ENCODE measurements around the gene PREX1. TPM values are rescaled to one million over a fixed set of nuclear protein-coding genes. Genes with fewer than 3 reads are reported as not detected.

The PREX1 gene
- total RNA-seq, 3 donors from 2014 or later, result 53.1 to 84.2 (median 65.1) TPM

DNA sequence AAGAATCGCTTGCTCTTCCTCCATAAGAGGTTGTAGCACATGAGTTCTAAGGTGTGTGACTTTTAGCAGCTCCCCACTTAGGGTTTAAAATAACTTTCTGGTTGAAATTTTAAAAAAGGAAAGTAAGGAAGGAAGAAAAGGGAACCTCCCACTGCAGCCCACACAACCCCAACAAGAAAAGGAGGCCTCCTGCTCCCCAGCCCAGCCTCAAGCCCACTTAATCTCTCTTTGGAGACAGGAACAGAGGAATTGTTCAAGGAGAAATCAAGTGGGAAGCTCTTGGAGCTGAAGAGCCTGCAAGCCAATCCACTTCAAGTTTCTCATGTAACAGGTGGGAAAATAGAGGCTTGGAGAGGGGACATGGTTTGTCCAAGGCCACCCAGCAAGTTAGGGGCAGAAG lies 39.1 kb upstream of the PREX1 start:
- Histone ChIP-seq H3K36me3 (no peaks in the 10 kb centered on the region), H3K27me3 (no peaks in the 10 kb centered on the region), H3K4me1 (no peaks in the 10 kb centered on the region), H3K4me3 (no peak overlapping the region), H3K9me3 (no peaks in the 10 kb centered on the region), H3K27ac (no peak overlapping the region)
- intact Hi-C loops (cut with DNase I; ENCODE audit: low total_unique reads), result no loop called here
- DNase-seq (ENCODE audit: low spot score in 2 of 2), result no peak
- no peak for TF ChIP-seq CTCF (IDR thresholded peaks at IDR 0.05)
- TF ChIP-seq POLR2A (IDR thresholded peaks at IDR 0.05), result no peak
- TF ChIP-seq POLR2AphosphoS5 (IDR thresholded peaks at IDR 0.05), result no peak

DNA sequence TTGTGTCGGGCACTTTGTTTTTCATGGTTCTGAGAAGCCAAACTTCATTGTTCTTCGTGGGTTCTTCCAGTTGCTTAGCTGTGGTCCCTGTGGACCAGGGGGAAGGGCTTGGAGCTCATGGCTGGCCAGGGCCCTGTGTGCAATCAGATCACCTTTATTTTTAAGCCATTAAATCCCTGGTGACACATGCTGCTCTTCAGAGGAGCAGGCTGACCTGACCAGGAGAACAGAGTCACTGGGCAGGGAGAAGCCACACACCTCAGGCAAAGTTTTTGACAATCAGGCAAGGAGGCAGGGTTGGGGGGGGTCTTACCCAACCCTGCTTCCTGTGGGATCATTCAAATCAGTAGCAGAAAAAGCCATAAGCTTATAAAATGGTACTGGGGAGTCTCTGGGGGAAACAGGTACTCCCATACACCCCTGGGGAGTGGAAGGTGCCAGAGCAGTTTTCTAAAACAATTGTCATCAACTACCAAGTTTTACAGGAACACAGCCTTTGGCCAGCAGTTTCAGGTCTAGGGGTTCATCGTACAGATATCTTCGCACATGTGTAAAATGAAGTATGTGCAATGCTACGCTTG lies 37.0 kb upstream of the PREX1 start:
- TF ChIP-seq CTCF (IDR thresholded peaks at IDR 0.05) (no peak), POLR2AphosphoS5 (IDR thresholded peaks at IDR 0.05) (no peak), POLR2A (IDR thresholded peaks at IDR 0.05) (no peak)
- intact Hi-C loops (cut with DNase I; ENCODE audit: low total_unique reads), result no loop called here

DNA sequence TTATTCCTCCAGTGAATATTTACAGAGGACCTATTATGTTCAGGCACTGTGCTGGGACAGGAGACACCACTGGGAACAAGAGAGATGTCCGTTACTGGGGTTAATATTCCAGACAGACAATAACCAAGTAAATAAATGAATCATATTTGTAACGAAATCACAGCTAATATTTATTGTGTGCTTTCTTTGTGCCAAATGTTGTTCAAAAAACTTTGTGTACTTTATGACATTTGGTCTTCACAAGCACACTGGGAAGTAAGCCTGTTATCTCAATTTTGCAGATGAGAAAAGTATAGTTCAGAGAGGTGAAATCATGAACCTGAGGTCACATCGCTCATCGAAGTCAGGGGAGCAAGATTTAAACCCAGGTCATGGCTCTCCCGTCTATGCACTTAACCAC lies 36.5 kb upstream of the PREX1 start:
- no peak for DNase-seq (ENCODE audit: low spot score in 2 of 2)
- no peak overlapping the region for H3K4me3 ChIP-seq

More for the DNA sequence above, 37.0 kb upstream of the PREX1 start:
- no peak overlapping the region for H3K4me3 ChIP-seq
- no peaks in the 10 kb centered on the region for H3K36me3 ChIP-seq
- no peaks in the 10 kb centered on the region for H3K4me1 ChIP-seq
- peak overlapping the region in 1 of 2 donors; percentile 75 for H3K27ac ChIP-seq
- H3K9me3 ChIP-seq, result no peaks in the 10 kb centered on the region
- H3K27me3 ChIP-seq, result no peaks in the 10 kb centered on the region
- no peak for DNase-seq (ENCODE audit: low spot score in 2 of 2)

DNA sequence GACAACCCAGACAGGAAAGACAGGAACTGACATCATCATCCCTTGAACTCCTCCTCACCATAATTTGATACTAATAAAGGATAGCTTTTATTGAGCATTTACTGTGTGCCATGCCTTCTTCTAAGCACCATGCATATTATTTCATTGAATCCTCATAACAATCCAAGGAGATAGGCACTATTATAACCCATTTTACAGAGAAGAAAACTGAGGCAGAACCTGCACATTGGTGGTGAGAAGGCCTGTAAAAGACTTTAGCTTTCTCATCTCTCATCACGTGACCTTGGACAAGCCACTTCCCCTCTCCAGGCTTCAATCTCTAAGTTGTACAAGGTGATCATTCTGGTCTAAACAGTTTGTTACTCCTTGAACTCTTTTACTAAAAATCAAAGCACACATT lies 34.5 kb upstream of the PREX1 start:
- no peak for TF ChIP-seq CTCF (IDR thresholded peaks at IDR 0.05)
- no peak for TF ChIP-seq POLR2AphosphoS5 (IDR thresholded peaks at IDR 0.05)
- no peak for TF ChIP-seq POLR2A (IDR thresholded peaks at IDR 0.05)
- no peak for DNase-seq (ENCODE audit: low spot score in 2 of 2)
- Histone ChIP-seq H3K27me3 (no peaks in the 10 kb centered on the region), H3K27ac (no peak overlapping the region), H3K36me3 (no peaks in the 10 kb centered on the region), H3K4me3 (no peak overlapping the region), H3K9me3 (no peaks in the 10 kb centered on the region), H3K4me1 (no peaks in the 10 kb centered on the region)
- intact Hi-C loops (cut with DNase I; ENCODE audit: low total_unique reads), result no loop called here

More for the DNA sequence above, 36.5 kb upstream of the PREX1 start:
- no peaks in the 10 kb centered on the region for H3K27me3 ChIP-seq
- H3K36me3 ChIP-seq, result no peaks in the 10 kb centered on the region
- no peaks in the 10 kb centered on the region for H3K9me3 ChIP-seq
- H3K4me1 ChIP-seq, result no peaks in the 10 kb centered on the region
- intact Hi-C loops (cut with DNase I; ENCODE audit: low total_unique reads), result no loop called here
- peak overlapping the region in 1 of 2 donors; percentile 75 for H3K27ac ChIP-seq
- no peak for TF ChIP-seq CTCF (IDR thresholded peaks at IDR 0.05)
- no peak for TF ChIP-seq POLR2A (IDR thresholded peaks at IDR 0.05)
- TF ChIP-seq POLR2AphosphoS5 (IDR thresholded peaks at IDR 0.05), result no peak

DNA sequence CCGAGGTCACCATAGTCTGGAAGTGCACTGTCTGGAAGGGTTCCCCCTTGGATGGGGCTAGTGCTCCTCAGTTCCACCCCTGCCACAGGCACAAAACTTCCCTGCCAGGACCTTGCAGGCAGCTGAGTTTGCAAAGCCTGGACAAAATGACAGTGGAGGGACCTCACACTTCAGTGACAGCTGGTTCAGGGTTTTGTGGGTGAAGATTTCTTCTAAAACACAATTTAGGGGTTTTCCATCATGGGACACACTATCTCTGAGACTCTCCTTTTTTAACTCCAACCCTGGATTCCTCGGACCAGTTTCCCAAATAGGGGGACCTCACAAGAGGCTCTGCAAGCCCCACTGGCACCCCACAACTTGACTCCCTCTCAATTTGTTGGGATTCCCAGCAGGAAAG lies 33.6 kb upstream of the PREX1 start:
- Histone ChIP-seq H3K27ac (peak overlapping the region in 1 of 2 donors; percentile 19), H3K4me1 (no peaks in the 10 kb centered on the region), H3K36me3 (no peaks in the 10 kb centered on the region), H3K9me3 (no peaks in the 10 kb centered on the region), H3K4me3 (no peak overlapping the region), H3K27me3 (no peaks in the 10 kb centered on the region)
- DNase-seq (ENCODE audit: low spot score in 2 of 2), result no peak
- TF ChIP-seq POLR2AphosphoS5 (IDR thresholded peaks at IDR 0.05) (no peak), POLR2A (IDR thresholded peaks at IDR 0.05) (no peak), CTCF (IDR thresholded peaks at IDR 0.05) (no peak)
- intact Hi-C loops (cut with DNase I; ENCODE audit: low total_unique reads), result no loop called here
